ENCODE results near the gene HSBP1L1.
A peak's percentile ranks its signal among the peaks of the same experiment; 100 is the strongest.
"Not testable (repeated sequence)": the region's sequence is repeated elsewhere in the genome, so short reads cannot be mapped to it uniquely, and the experiment has no call there.

Gene HSBP1L1

DNA sequence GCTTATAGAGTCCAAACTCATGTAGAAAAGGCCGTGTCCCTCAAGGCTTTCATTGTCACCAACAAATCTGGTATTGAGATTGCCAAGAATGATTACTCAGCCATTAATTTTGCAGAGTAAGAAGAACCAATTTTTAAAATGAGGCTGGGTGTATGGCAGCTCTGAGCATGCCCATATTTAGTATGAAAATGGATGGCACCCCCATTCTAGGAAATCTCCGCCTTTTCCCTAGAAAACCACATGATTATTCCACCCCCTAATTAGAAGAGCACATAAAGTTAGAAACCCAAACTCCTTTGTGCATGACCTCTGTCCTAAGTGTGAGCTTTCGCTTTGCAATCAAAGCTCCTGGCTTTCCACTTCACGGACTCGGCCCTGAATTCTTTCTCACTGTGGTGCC lies 38.0 kb downstream of the HSBP1L1 start:
- no peak overlapping the region for H3K9ac ChIP-seq (ENCODE audit: low read length in 5 of 5)
- no peak overlapping the region for H3K4me3 ChIP-seq (ENCODE audit: low read depth in 1 of 5, low read length in 5 of 5)
- H3K36me3 ChIP-seq (ENCODE audit: control insufficient read depth in 5 of 5, insufficient read depth in 5 of 5, low read length in 5 of 5), result no peaks in the 10 kb centered on the region
- no peak overlapping the region for H3K27ac ChIP-seq (ENCODE audit: low read depth, low read length)
- H3K4me1 ChIP-seq (ENCODE audit: control insufficient read depth in 5 of 5, insufficient read depth in 5 of 5, low read length in 5 of 5), result no peaks in the 10 kb centered on the region
- peaks cover 0 to 7% (median 6%) of the 10 kb centered on the region in 5 donors for H3K9me3 ChIP-seq (ENCODE audit: control insufficient read depth in 5 of 5, low read length in 5 of 5)
- no peaks in the 10 kb centered on the region for H3K27me3 ChIP-seq (ENCODE audit: control insufficient read depth in 5 of 5, insufficient read depth in 4 of 5, low read length in 5 of 5)

DNA sequence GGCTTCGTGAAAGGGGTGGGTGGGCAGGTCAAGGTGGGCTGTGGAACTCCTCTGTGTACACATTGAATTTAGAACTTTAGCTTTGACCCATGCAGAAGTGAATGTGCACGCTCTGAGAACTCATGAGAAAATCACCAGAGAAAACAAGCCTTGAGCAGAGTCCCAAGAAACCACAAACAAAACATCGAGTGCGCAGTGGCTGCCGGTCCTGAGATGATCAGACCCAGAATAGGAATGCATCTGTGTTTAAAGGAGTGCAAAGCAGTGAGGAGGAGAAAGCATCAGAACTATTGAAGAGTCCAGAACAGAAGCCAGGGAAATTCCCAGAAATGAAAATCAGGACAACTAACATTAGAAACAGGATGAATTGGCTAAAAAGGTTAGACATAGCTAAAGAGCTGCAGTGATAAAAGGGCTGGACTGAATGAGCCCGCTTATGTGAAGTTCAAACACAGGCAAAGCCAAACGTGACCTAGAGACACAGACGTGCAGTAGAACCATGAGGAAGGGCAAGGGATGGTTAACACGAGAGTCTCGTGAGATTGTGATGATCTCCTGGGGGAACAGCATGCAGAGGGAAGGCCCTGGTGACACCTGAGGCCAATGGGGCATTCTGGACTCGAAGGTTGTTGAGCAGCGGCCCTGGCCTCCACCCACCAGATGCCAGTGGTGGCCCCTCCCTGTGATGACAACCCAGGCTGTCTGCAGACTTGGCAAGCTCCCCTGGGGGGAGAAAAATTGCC lies 40.3 kb downstream of the HSBP1L1 start:
- no peak overlapping the region for H3K4me3 ChIP-seq (ENCODE audit: low read depth in 1 of 5, low read length in 5 of 5)
- H3K9me3 ChIP-seq (ENCODE audit: control insufficient read depth in 5 of 5, low read length in 5 of 5), result peaks cover 0 to 15% (median 10%) of the 10 kb centered on the region in 5 donors
- no peak overlapping the region for H3K27ac ChIP-seq (ENCODE audit: low read depth, low read length)
- H3K4me1 ChIP-seq (ENCODE audit: control insufficient read depth in 5 of 5, insufficient read depth in 5 of 5, low read length in 5 of 5), result no peaks in the 10 kb centered on the region
- no peaks in the 10 kb centered on the region for H3K36me3 ChIP-seq (ENCODE audit: control insufficient read depth in 5 of 5, insufficient read depth in 5 of 5, low read length in 5 of 5)
- no peak overlapping the region for H3K9ac ChIP-seq (ENCODE audit: low read length in 5 of 5)
- no peaks in the 10 kb centered on the region for H3K27me3 ChIP-seq (ENCODE audit: control insufficient read depth in 5 of 5, insufficient read depth in 4 of 5, low read length in 5 of 5)

DNA sequence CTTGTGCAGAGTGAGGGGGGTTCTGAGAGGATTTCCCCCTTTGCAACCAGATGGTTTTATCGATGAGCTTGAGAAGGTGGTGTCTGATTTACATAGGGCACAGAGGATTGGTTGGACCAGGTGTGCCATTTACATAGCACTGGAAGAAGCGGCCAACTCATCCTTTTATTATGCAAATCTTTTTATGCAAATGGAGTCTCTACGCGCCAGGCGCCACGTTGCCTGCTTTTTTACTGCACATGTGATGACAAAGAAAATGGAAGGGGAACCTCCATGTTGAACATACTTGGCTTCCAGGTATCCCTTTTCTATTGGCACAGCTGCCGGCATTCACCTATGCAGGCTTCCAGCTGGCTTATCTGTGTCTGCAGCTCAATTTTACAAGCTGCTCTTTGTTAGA lies 42.3 kb downstream of the HSBP1L1 start:
- H3K36me3 ChIP-seq (ENCODE audit: control insufficient read depth in 5 of 5, insufficient read depth in 5 of 5, low read length in 5 of 5), result no peaks in the 10 kb centered on the region
- H3K27ac ChIP-seq (ENCODE audit: low read depth, low read length), result no peak overlapping the region
- H3K27me3 ChIP-seq (ENCODE audit: control insufficient read depth in 5 of 5, insufficient read depth in 4 of 5, low read length in 5 of 5), result no peaks in the 10 kb centered on the region
- peaks cover 0 to 18% (median 14%) of the 10 kb centered on the region in 5 donors for H3K9me3 ChIP-seq (ENCODE audit: control insufficient read depth in 5 of 5, low read length in 5 of 5)
- H3K4me1 ChIP-seq (ENCODE audit: control insufficient read depth in 5 of 5, insufficient read depth in 5 of 5, low read length in 5 of 5), result no peaks in the 10 kb centered on the region
- H3K9ac ChIP-seq (ENCODE audit: low read length in 5 of 5), result no peak overlapping the region
- H3K4me3 ChIP-seq (ENCODE audit: low read depth in 1 of 5, low read length in 5 of 5), result no peak overlapping the region

DNA sequence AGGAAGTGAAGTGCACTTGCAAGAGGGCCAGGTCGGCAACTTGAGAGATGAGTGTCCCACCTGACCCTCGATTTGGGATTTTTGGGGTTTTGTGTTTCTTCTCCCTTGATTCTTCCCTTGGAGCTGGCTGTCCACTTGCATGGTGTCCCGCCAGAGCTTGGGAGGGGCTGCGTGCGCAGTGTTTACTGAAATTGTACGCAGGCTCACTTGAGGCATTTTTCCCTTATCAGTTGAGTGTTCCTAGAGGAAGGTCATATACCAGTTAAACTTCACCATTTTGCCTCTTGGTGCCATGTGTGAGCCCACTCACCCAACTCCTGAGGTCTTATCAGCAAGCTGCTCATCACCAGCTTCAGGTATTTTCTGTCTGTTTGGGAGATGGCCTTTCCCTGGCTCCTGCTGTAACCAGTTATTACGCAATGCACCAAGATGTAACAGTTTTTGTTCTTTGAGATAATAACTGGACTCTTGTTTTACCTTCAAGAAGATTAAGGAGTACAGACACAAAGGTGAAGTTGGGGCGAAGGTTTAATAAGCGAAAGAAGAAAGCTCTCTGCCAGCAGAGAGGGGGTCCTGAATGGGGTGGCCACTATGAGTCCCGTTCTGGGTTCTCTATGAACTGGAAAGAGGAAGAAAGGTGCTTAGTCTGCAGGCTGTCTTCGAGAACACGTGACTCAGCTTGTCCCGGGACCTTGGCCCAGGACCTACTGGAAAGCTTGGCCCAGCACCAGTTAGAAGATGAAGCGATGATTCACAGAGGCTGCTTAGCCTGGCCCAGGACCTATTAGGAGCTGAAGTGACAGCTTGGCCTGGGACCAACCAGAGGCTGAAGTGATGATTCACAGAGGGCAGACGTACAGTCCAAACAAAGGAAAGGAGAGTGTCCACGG lies 45.5 kb downstream of the HSBP1L1 start:
- H3K27ac ChIP-seq (ENCODE audit: low read depth, low read length), result no peak overlapping the region

DNA sequence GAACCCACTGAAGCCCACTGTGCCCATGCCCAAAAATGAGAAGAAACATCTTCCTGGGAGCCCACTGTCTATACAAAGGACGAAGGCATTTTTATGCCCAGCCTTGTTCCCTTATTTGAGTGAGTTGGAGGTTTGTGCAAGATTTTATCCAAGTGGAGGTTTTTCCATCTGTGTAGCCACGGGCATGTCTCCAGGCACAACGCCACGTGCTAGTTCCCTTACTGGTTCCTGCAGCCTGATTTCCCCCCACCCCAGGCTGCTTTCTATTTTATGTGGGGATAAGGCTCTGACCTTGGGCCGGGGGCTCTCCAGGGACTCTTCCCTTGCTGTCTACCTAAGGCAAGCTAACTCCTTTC lies 46.1 kb downstream of the HSBP1L1 start:
- no peak overlapping the region for H3K4me3 ChIP-seq (ENCODE audit: low read depth in 1 of 5, low read length in 5 of 5)
- no peaks in the 10 kb centered on the region for H3K27me3 ChIP-seq (ENCODE audit: control insufficient read depth in 5 of 5, insufficient read depth in 4 of 5, low read length in 5 of 5)
- H3K9me3 ChIP-seq (ENCODE audit: control insufficient read depth in 5 of 5, low read length in 5 of 5), result peaks cover 0 to 25% (median 17%) of the 10 kb centered on the region in 5 donors
- H3K4me1 ChIP-seq (ENCODE audit: control insufficient read depth in 5 of 5, insufficient read depth in 5 of 5, low read length in 5 of 5), result no peaks in the 10 kb centered on the region
- H3K27ac ChIP-seq (ENCODE audit: low read depth, low read length), result no peak overlapping the region
- no peaks in the 10 kb centered on the region for H3K36me3 ChIP-seq (ENCODE audit: control insufficient read depth in 5 of 5, insufficient read depth in 5 of 5, low read length in 5 of 5)
- no peak overlapping the region for H3K9ac ChIP-seq (ENCODE audit: low read length in 5 of 5)

More for the DNA sequence above, 45.5 kb downstream of the HSBP1L1 start:
- Histone ChIP-seq H3K27me3 (ENCODE audit: control insufficient read depth in 5 of 5, insufficient read depth in 4 of 5, low read length in 5 of 5) (no peaks in the 10 kb centered on the region), H3K9me3 (ENCODE audit: control insufficient read depth in 5 of 5, low read length in 5 of 5) (peaks cover 0 to 25% (median 15%) of the 10 kb centered on the region in 5 donors), H3K9ac (ENCODE audit: low read length in 5 of 5) (no peak overlapping the region), H3K36me3 (ENCODE audit: control insufficient read depth in 5 of 5, insufficient read depth in 5 of 5, low read length in 5 of 5) (no peaks in the 10 kb centered on the region), H3K4me1 (ENCODE audit: control insufficient read depth in 5 of 5, insufficient read depth in 5 of 5, low read length in 5 of 5) (no peaks in the 10 kb centered on the region), H3K4me3 (ENCODE audit: low read depth in 1 of 5, low read length in 5 of 5) (peak overlapping the region in 1 of 5 donors; percentile 2)

DNA sequence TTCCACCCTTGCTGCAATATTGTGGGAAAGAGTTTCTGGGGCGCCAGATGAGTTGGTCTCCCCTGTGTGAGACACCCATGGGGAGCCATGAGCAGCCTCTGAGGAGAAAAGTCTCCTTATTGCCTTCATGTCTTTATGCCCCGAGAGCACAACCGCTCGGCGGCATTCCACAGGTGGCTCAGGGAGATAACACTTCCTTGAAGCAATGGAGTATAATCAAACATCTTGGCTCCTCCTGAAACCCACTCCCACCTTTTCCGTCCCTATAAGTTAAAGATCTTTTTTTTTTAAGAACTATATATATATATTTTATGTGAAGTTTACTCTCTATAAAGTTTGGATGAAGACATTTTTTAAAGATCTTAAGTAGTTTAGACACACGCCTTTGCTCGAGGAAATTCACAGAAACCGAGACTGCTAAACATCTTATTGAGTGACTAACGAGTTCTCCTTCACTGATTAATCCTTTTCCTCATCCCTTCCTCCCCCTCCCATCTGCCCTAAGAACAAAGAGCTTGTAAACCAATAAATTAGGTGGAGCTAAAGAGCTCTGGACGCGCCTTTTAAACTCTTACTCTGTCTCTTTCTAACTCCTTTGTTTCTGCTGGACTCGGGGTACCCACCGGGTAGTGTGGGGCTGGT lies 47.2 kb downstream of the HSBP1L1 start:
- not testable (repeated sequence) for H3K36me3 ChIP-seq (ENCODE audit: control insufficient read depth in 5 of 5, insufficient read depth in 5 of 5, low read length in 5 of 5); H3K9ac ChIP-seq (ENCODE audit: low read length in 5 of 5); H3K27ac ChIP-seq (ENCODE audit: low read depth, low read length); H3K27me3 ChIP-seq (ENCODE audit: control insufficient read depth in 5 of 5, insufficient read depth in 4 of 5, low read length in 5 of 5); H3K4me3 ChIP-seq (ENCODE audit: low read depth in 1 of 5, low read length in 5 of 5); H3K4me1 ChIP-seq (ENCODE audit: control insufficient read depth in 5 of 5, insufficient read depth in 5 of 5, low read length in 5 of 5)
- peaks cover 0 to 25% (median 17%) of the 10 kb centered on the region in 5 donors for H3K9me3 ChIP-seq (ENCODE audit: control insufficient read depth in 5 of 5, low read length in 5 of 5)

DNA sequence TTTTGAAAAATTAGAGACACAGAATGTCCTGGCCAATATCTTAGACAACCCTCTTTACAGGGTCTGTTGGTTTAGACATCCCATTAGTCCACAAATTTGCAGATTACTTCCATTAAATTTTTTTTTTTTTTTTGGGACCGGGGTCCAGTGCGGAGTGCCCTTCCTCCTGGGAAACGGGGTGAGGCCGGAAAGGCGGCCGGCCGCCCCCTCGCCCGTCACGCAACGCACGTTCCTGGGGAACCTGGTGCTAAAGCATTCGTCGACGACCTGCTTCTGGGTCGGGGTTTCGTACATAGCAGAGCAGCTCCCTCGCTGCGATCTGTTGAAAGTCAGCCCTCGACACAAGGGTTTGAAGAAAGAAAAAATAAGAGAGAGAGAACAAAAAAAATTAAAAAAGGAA lies 48.3 kb downstream of the HSBP1L1 start:
- H3K36me3 ChIP-seq (ENCODE audit: control insufficient read depth in 5 of 5, insufficient read depth in 5 of 5, low read length in 5 of 5), result no peaks in the 10 kb centered on the region
- H3K27me3 ChIP-seq (ENCODE audit: control insufficient read depth in 5 of 5, insufficient read depth in 4 of 5, low read length in 5 of 5), result no peaks in the 10 kb centered on the region
- H3K9me3 ChIP-seq (ENCODE audit: control insufficient read depth in 5 of 5, low read length in 5 of 5), result peaks cover 0 to 22% (median 15%) of the 10 kb centered on the region in 5 donors
- H3K4me1 ChIP-seq (ENCODE audit: control insufficient read depth in 5 of 5, insufficient read depth in 5 of 5, low read length in 5 of 5), result no peaks in the 10 kb centered on the region
- H3K4me3 ChIP-seq (ENCODE audit: low read depth in 1 of 5, low read length in 5 of 5), result no peak overlapping the region
- no peak overlapping the region for H3K9ac ChIP-seq (ENCODE audit: low read length in 5 of 5)
- no peak overlapping the region for H3K27ac ChIP-seq (ENCODE audit: low read depth, low read length)

Data from subcutaneous abdominal adipose tissue (tissue), 5 donors.